ENCODE measurements around the gene BABAM2.

GRCh38 chr2:27847333-27847732, 43.2 kb upstream of the BABAM2 start:
- TF ChIP-seq CTCF (IDR thresholded peaks at IDR 0.05): no peak
- no peak for TF ChIP-seq POLR2A (IDR thresholded peaks at IDR 0.05)

All from right lobe of liver (tissue), 4 donors.